Spleen (tissue), 11 donors: ENCODE data around the gene IGF2R. TPM values are rescaled to one million over a fixed set of nuclear protein-coding genes. Genes with fewer than 3 reads are reported as not detected.
A peak's percentile ranks its signal among the peaks of the same experiment; 100 is the strongest.

Experiments
- DNase-seq: peaks from one replicate; pipeline ENCODE4 v3.0.0-alpha.2; 2020
- H3K27ac ChIP-seq, 8 donors: fragments of 200-600 bp; sonication (generic) in 7 of 8; 1 replicate in 4 of 8; 2 replicates in 4 of 8; pipeline versions ENCODE4 v1.5.0 to v1.8.0; 2016 to 2021; ENCODE audit warnings: inconsistent platforms in 4 of 8, mild to moderate bottlenecking in 4 of 8, moderate library complexity in 1 of 8
- H3K27me3 ChIP-seq, 7 donors: fragments of 200-600 bp; sonication (generic) in 6 of 7; replicated peaks in 1 of 7; 1 replicate in 4 of 7; 2 replicates in 3 of 7; pipeline versions ENCODE4 v1.5.0 to v1.8.0; 2016 to 2021; ENCODE audit warnings: inconsistent platforms in 3 of 7, mild to moderate bottlenecking in 1 of 7
- H3K36me3 ChIP-seq, 6 donors: fragments of 200-600 bp; sonication (generic) in 5 of 6; 1 replicate in 4 of 6; 2 replicates in 2 of 6; pipeline versions ENCODE4 v1.5.0 to v1.8.0; 2016 to 2021; ENCODE audit warnings: inconsistent platforms in 2 of 6
- H3K4me1 ChIP-seq, 6 donors: fragments of 200-600 bp; sonication (generic) in 5 of 6; 1 replicate in 3 of 6; 2 replicates in 3 of 6; pipeline versions ENCODE4 v1.5.0 to v1.8.0; 2016 to 2021; ENCODE audit warnings: inconsistent platforms in 3 of 6
- H3K4me3 ChIP-seq, 8 donors: fragments of 200-600 bp; sonication (generic) in 7 of 8; 1 replicate in 4 of 8; 2 replicates in 4 of 8; pipeline versions ENCODE4 v1.5.0 to v1.8.0; 2016 to 2021; ENCODE audit warnings: inconsistent platforms in 4 of 8, mild to moderate bottlenecking in 4 of 8, moderate library complexity in 2 of 8
- H3K9me3 ChIP-seq, 8 donors: fragments of 200-600 bp; sonication (generic) in 7 of 8; 1 replicate in 4 of 8; 2 replicates in 4 of 8; pipeline versions ENCODE4 v1.5.0 to v1.8.0; 2016 to 2021; ENCODE audit warnings: inconsistent platforms in 4 of 8
- CTCF ChIP-seq, 11 experiments: fragments of 200-600 bp in 7 of 11; fragments of 450-650 bp in 4 of 11; sonication (generic) in 4 of 11; IDR thresholded peaks in 8 of 11; conservative IDR thresholded peaks in 3 of 11; 1 replicate in 7 of 11; 2 replicates in 4 of 11; pipeline versions ENCODE4 v1.4.0 to v1.8.0; 2016 to 2021; ENCODE audit warnings: antibody characterized with exemption in 11 of 11, inconsistent platforms in 4 of 11, mild to moderate bottlenecking in 1 of 11
- POLR2A ChIP-seq, 3 donors: fragments of 450-650 bp; IDR thresholded peaks; one replicate each; pipeline ENCODE4 v1.5.1; 2017; ENCODE audit warnings: antibody characterized with exemption in 3 of 3, mild to moderate bottlenecking in 1 of 3
- POLR2AphosphoS5 ChIP-seq, 3 donors: sonication (generic); formaldehyde crosslinking; IDR thresholded peaks; one replicate each; pipeline ENCODE4 v1.5.1; 2017; ENCODE audit warnings: antibody characterized with exemption in 3 of 3
- WGBS, 5 donors: extraction: QIAGEN DNeasy Blood & Tissue Kit in 3 of 5; methylation state at CpG; one replicate each; pipeline versions ENCODE4 v1.1.5 to v1.1.7; 2013 to 2018; 5-methylcytosine and 5-hydroxymethylcytosine counted together
- intact Hi-C: fragments of 100-400 bp; cut with DNase I; formaldehyde crosslinking; loops from one replicate; pipeline ENCODE4 v1.15.0; 2023; ENCODE audit warnings: low total_unique reads
- polyA plus RNA-seq, 3 donors: library from polyadenylated mRNA; stranded (reverse); fragments of 200-250 nt; gene quantifications; one replicate each; pipeline ENCODE4 v1.2.1, GENCODE V29; 2013
- total RNA-seq, 7 donors: library from RNA; depleted of rRNA in 3 of 7; stranded (reverse); fragments of >200 nt in 3 of 7; fragmentation: NEBNext Ultra II Directional in 4 of 7; extraction: Animal tissue kit (Norgen Biotek cat#: 25700) in 4 of 7; gene quantifications; one replicate each; pipeline versions ENCODE4 v1.1.0 to v1.2.1, GENCODE V29; 2016 to 2021
- donor health status: healthy with polysubstance abuse.
- donor health status: DM: no; HTN: no; CAD: no; lungs with moderate emphysema.
- donor health status: DM: no; HTN: no; CAD: no.
- donor health status: Bipolar disorder and iron deficiency.
- donor health status: healthy.
- donor health status: DM: no; HTN: no; CAD: no.
- donor health status: DM: yes; HTN: yes; CAD: no.

IGF2R gene
- total and polyA plus RNA-seq, 10 donors: 6.9 to 193 (median 159) TPM

- TF ChIP-seq POLR2A (IDR thresholded peaks at IDR 0.05): no peak
- TF ChIP-seq CTCF (IDR thresholded peaks at IDR 0.05 in 8 of 11, conservative IDR thresholded peaks at IDR 0.05 in 3 of 11): no peak
- no peak for TF ChIP-seq POLR2AphosphoS5 (IDR thresholded peaks at IDR 0.05)
- Histone ChIP-seq H3K36me3 (no peaks in the 10 kb centered on the region), H3K27me3 (no peaks in the 10 kb centered on the region), H3K9me3 (no peaks in the 10 kb centered on the region), H3K27ac (peak overlapping the region in 2 of 8 donors; percentile 83 to 90), H3K4me1 (peaks cover 0 to 35% (median 14%) of the 10 kb centered on the region in 6 donors), H3K4me3 (no peak overlapping the region)
- DNase-seq: no peak
- intact Hi-C loops: loop anchor here (10.0 kb wide), 1 partner anchor 167 kb away; the partner anchor contains the start of gene MRPL18
- WGBS, 5 donors: 76 to 86% (median 83%) methylated on average over 2 of the region's 2 CpGs
These were observed 7.4 kb upstream of the IGF2R start for GRCh38 chr6:159961528-159961927.

GRCh38 chr6:159963111-159963510 lies 5.8 kb upstream of the IGF2R start:
- TF ChIP-seq POLR2AphosphoS5 (IDR thresholded peaks at IDR 0.05) (no peak), POLR2A (IDR thresholded peaks at IDR 0.05) (no peak), CTCF (IDR thresholded peaks at IDR 0.05 in 8 of 11, conservative IDR thresholded peaks at IDR 0.05 in 3 of 11) (no peak)
- H3K27me3 ChIP-seq: no peaks in the 10 kb centered on the region
- H3K36me3 ChIP-seq: no peaks in the 10 kb centered on the region
- no peak overlapping the region for H3K27ac ChIP-seq
- intact Hi-C loops: loop anchor here (10.0 kb wide), 1 partner anchor 168 kb away; the partner anchor contains the start of gene MRPL18
- WGBS, 5 donors: 61 to 77% (median 66%) methylated on average over 3 of the region's 3 CpGs
- no peak for DNase-seq
- H3K4me3 ChIP-seq: no peak overlapping the region
- H3K9me3 ChIP-seq: no peaks in the 10 kb centered on the region
- peaks cover 0 to 49% (median 18%) of the 10 kb centered on the region in 6 donors for H3K4me1 ChIP-seq

DNA sequence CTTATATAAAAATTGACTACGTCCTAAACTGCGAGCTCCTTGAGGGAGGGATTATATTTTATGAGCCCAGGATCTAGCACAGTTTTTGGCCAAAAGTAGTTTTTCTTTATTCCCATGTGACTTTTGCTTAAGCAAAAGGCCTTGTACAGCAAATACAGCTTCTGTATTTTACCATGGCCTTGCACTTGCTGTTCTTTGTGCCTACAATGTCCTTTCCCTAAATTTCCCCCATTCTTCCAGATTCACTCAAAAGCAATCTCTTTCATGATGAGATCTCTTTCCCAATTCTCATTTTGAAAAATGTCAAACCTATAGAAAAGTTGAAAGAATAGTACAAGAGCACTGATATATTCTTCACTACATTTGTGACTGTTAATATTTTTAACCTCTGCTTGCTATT lies 4.8 kb upstream of the IGF2R start:
- Histone ChIP-seq H3K9me3 (no peaks in the 10 kb centered on the region), H3K36me3 (no peaks in the 10 kb centered on the region), H3K27ac (no peak overlapping the region), H3K4me1 (peaks cover 0 to 50% (median 20%) of the 10 kb centered on the region in 6 donors), H3K27me3 (no peaks in the 10 kb centered on the region), H3K4me3 (no peak overlapping the region)
- intact Hi-C loops: loop anchor here (10.0 kb wide), 1 partner anchor 169 kb away; the partner anchor contains the start of gene MRPL18
- no peak for TF ChIP-seq CTCF (IDR thresholded peaks at IDR 0.05 in 8 of 11, conservative IDR thresholded peaks at IDR 0.05 in 3 of 11)
- no peak for TF ChIP-seq POLR2AphosphoS5 (IDR thresholded peaks at IDR 0.05)
- TF ChIP-seq POLR2A (IDR thresholded peaks at IDR 0.05): no peak
- 93 to 100% (median 96%) methylated on average over 2 of the region's 2 CpGs for WGBS, 5 donors
- DNase-seq: no peak

DNA sequence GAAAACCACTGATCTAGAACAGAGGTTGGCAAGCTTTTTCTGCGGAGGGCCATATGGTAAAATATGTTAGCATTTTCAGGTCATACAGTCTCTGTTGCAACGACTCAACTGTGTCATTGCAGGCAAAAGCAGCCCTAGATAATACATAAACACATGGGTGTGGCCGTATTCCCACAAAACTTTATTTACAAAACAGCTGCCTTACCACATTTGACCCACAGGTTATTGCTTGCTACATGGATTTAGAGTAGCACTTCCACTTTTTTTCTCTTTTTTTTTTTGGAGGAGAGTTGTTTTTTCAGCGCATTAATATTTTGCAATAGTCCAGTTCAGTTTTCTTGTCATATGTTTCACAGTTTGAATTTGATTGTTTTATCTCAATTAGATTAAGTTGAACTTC lies 2.5 kb upstream of the IGF2R start:
- no peak for DNase-seq
- TF ChIP-seq CTCF (IDR thresholded peaks at IDR 0.05 in 8 of 11, conservative IDR thresholded peaks at IDR 0.05 in 3 of 11): peak in 3 of 11 experiments; percentile 14 to 37 (median 24)
- no peak for TF ChIP-seq POLR2A (IDR thresholded peaks at IDR 0.05)
- no peaks in the 10 kb centered on the region for H3K27me3 ChIP-seq
- 46 to 70% (median 67%) methylated on average over 4 of the region's 4 CpGs for WGBS, 5 donors
- H3K27ac ChIP-seq: peak overlapping the region in 7 of 8 donors; percentile 54 to 98 (median 74)
- intact Hi-C loops: loop anchor here (10.0 kb wide), 1 partner anchor 172 kb away; the partner anchor contains the start of gene MRPL18
- peaks cover 10 to 50% (median 24%) of the 10 kb centered on the region in 6 donors for H3K4me1 ChIP-seq
- H3K9me3 ChIP-seq: no peaks in the 10 kb centered on the region
- H3K4me3 ChIP-seq: peak overlapping the region in 1 of 8 donors; percentile 35
- H3K36me3 ChIP-seq: no peaks in the 10 kb centered on the region
